ENCODE data around the gene PNRC2. TPM values are rescaled to one million over a fixed set of nuclear protein-coding genes. Genes with fewer than 3 reads are reported as not detected.

The PNRC2 gene
- total RNA-seq, 1 donor from 2014 or later = 365 TPM

DNA sequence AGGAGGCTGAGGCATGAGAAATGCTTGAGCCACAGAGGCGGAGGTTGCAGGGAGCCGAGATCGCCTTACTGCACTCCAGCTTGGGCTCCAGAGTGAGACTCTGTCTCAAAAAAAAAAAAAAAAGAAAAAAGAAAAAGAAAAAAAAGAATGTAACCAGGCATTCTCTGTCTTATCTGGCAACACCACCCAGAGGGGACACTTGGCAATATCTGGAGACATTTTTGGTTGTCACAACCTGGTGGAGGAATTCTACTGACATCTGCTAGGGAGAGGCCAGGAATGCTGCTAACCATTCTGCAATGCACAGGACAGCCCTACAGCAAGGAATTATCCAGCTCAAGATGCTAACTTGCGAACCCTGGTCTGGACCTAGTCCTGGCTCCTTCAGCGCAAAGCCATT is 44.2 kb upstream of the PNRC2 start:
- Mint-ChIP-seq H3K4me1 (peaks cover 4% of the 10 kb centered on the region), H3K36me3 (no peaks in the 10 kb centered on the region), H3K4me3 (no peak overlapping the region), H3K9me3 (no peaks in the 10 kb centered on the region), H3K27me3 (ENCODE audit: insufficient read depth, low read depth) (no peaks in the 10 kb centered on the region), H3K27ac (no peak overlapping the region)
- H3K27me3 ChIP-seq = no peaks in the 10 kb centered on the region
- H3K27ac ChIP-seq = no peak overlapping the region
- no peak overlapping the region for H3K4me2 ChIP-seq
- TF ChIP-seq EZH2phosphoT487 (IDR thresholded peaks at IDR 0.05) (no peak), EZH2 (IDR thresholded peaks at IDR 0.05) (no peak)
- TF ChIP-seq, protein P1, sequence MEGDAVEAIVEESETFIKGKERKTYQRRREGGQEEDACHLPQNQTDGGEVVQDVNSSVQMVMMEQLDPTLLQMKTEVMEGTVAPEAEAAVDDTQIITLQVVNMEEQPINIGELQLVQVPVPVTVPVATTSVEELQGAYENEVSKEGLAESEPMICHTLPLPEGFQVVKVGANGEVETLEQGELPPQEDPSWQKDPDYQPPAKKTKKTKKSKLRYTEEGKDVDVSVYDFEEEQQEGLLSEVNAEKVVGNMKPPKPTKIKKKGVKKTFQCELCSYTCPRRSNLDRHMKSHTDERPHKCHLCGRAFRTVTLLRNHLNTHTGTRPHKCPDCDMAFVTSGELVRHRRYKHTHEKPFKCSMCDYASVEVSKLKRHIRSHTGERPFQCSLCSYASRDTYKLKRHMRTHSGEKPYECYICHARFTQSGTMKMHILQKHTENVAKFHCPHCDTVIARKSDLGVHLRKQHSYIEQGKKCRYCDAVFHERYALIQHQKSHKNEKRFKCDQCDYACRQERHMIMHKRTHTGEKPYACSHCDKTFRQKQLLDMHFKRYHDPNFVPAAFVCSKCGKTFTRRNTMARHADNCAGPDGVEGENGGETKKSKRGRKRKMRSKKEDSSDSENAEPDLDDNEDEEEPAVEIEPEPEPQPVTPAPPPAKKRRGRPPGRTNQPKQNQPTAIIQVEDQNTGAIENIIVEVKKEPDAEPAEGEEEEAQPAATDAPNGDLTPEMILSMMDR (IDR thresholded peaks at IDR 0.05) = no peak
- no peaks in the 10 kb centered on the region for H3F3A ChIP-seq (ENCODE audit: low read depth)
- no peaks in the 10 kb centered on the region for H3K79me2 ChIP-seq (ENCODE audit: low read depth)
- H3K9me3 ChIP-seq (ENCODE audit: low read depth) = no peaks in the 10 kb centered on the region
- no peaks in the 10 kb centered on the region for H3K36me3 ChIP-seq
- no peaks in the 10 kb centered on the region for H3K4me1 ChIP-seq
- H4K20me1 ChIP-seq (ENCODE audit: low read depth) = no peaks in the 10 kb centered on the region
- DNase-seq (ENCODE audit: low spot score) = no peak
- no peak overlapping the region for H3K9ac ChIP-seq
- no peak overlapping the region for H2AFZ ChIP-seq (replicated peaks)
- no peak overlapping the region for H3K4me3 ChIP-seq

DNA sequence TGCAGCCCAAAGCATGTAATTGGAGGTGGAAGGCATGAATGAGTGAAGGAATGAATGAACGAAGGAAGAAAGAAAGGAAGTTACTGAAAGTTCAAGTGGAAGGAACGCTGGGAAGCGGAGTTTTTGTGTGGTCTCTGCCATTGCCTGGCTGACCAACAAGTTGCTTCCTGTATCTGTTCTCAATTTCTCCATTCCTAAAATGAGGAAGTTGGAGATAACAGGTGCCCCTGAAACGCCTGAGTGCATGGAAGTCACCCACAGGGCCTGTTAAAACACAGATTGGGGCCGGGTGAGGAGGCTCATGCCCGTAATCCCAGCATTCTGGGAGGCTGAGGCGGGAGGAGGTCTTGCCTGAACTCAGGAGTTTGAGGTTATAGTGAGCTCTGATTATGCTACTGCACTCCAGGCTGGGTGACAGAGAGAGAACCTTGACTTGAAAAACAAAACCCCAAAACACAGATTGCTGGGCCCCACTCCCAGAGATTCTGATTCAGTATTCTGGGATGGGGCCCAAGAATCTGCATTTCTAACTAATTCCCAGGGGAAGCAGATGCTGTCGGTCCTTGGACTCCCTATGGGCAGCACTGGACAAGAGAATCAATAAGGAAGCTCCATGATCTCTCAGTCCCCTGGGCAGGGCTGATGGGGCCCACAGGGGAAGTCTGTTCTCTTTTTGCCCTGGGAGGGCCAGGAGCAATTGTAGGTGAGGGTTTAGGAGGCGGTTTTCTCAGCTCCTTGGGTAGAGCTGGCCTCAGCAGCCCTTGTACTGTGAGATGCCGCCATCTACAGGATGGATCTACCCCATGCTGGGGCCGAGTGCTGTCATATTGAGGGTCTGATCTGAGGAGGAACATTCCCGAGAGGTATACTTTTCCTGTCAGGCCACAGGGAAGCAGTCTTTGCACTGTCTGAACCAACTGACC is 43.2 kb upstream of the PNRC2 start:
- no peak overlapping the region for H3K27ac ChIP-seq
- no peak overlapping the region for H2AFZ ChIP-seq (replicated peaks)
- H3K79me2 ChIP-seq (ENCODE audit: low read depth) = no peaks in the 10 kb centered on the region
- H3K9me3 ChIP-seq (ENCODE audit: low read depth) = no peaks in the 10 kb centered on the region
- no peak overlapping the region for H3K9ac ChIP-seq
- Mint-ChIP-seq H3K27ac (peak overlapping the region; percentile 95), H3K9me3 (no peaks in the 10 kb centered on the region), H3K4me1 (peaks cover 4% of the 10 kb centered on the region), H3K36me3 (no peaks in the 10 kb centered on the region), H3K27me3 (ENCODE audit: insufficient read depth, low read depth) (no peaks in the 10 kb centered on the region), H3K4me3 (peak overlapping the region; percentile 46)
- no peak overlapping the region for H3K4me3 ChIP-seq
- DNase-seq (ENCODE audit: low spot score) = peak; percentile 87
- no peaks in the 10 kb centered on the region for H3K36me3 ChIP-seq
- H4K20me1 ChIP-seq (ENCODE audit: low read depth) = no peaks in the 10 kb centered on the region
- H3F3A ChIP-seq (ENCODE audit: low read depth) = no peaks in the 10 kb centered on the region
- H3K27me3 ChIP-seq = no peaks in the 10 kb centered on the region
- TF ChIP-seq, protein P1 (IDR thresholded peaks at IDR 0.05) = peak; percentile 64
- no peak for TF ChIP-seq EZH2 (IDR thresholded peaks at IDR 0.05)
- TF ChIP-seq EZH2phosphoT487 (IDR thresholded peaks at IDR 0.05) = no peak
- H3K4me1 ChIP-seq = no peaks in the 10 kb centered on the region
- no peak overlapping the region for H3K4me2 ChIP-seq

DNA sequence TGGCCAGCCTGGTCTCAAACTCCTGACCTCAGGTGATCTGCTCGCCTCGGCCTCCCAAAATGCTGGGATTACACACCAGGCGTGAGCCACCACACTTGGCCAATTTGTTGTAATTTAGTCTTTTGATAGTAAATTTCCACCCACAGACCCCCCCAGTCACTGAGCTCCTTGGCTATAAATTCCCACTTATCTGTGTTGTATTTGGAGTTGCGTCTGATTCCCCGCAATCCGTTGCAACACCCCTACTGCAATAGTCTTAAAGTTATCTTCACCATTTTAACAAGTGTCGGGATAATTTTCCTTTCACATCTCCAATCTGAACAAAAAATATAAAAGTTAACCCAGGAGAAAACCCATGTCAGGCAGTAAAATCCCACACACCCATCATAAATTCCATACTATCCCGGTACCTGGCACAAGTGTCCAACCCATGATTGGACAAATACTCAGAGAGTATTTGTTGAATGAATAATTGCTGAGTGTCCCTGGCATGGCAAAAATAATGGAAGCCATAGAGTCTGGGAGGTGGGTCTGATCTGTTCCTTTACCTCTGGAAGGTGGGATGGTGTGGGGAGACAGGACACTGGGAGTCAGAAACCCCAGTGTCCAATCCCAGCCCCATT is 37.2 kb upstream of the PNRC2 start:
- Histone ChIP-seq H3K9ac (no peak overlapping the region), H3F3A (ENCODE audit: low read depth) (no peaks in the 10 kb centered on the region), H3K36me3 (no peaks in the 10 kb centered on the region), H3K9me3 (ENCODE audit: low read depth) (no peaks in the 10 kb centered on the region), H3K4me3 (no peak overlapping the region), H2AFZ (replicated peaks) (no peak overlapping the region), H3K27me3 (no peaks in the 10 kb centered on the region), H3K4me1 (no peaks in the 10 kb centered on the region), H4K20me1 (ENCODE audit: low read depth) (no peaks in the 10 kb centered on the region), H3K79me2 (ENCODE audit: low read depth) (no peaks in the 10 kb centered on the region), H3K4me2 (no peak overlapping the region), H3K27ac (no peak overlapping the region)
- Mint-ChIP-seq H3K4me3 (no peak overlapping the region), H3K27ac (no peak overlapping the region), H3K27me3 (ENCODE audit: insufficient read depth, low read depth) (no peaks in the 10 kb centered on the region), H3K9me3 (no peaks in the 10 kb centered on the region), H3K36me3 (no peaks in the 10 kb centered on the region), H3K4me1 (peaks cover 2% of the 10 kb centered on the region)
- TF ChIP-seq, protein P1 (IDR thresholded peaks at IDR 0.05) = no peak
- TF ChIP-seq EZH2phosphoT487 (IDR thresholded peaks at IDR 0.05) (no peak), EZH2 (IDR thresholded peaks at IDR 0.05) (no peak)
- no peak for DNase-seq (ENCODE audit: low spot score)
